Activated CD4-positive, alpha-beta T cell treated with anti-CD3 and anti-CD28 coated beads for 48 hours (primary cell): ENCODE measurements around the gene EDA.
"Not testable (repeated sequence)": the region's sequence is repeated elsewhere in the genome, so short reads cannot be mapped to it uniquely, and the experiment has no call there.

Experiments used
- DNase-seq: peaks from one replicate; pipeline ENCODE4 v3.0.0-alpha.2; 2020

EDA gene

DNA sequence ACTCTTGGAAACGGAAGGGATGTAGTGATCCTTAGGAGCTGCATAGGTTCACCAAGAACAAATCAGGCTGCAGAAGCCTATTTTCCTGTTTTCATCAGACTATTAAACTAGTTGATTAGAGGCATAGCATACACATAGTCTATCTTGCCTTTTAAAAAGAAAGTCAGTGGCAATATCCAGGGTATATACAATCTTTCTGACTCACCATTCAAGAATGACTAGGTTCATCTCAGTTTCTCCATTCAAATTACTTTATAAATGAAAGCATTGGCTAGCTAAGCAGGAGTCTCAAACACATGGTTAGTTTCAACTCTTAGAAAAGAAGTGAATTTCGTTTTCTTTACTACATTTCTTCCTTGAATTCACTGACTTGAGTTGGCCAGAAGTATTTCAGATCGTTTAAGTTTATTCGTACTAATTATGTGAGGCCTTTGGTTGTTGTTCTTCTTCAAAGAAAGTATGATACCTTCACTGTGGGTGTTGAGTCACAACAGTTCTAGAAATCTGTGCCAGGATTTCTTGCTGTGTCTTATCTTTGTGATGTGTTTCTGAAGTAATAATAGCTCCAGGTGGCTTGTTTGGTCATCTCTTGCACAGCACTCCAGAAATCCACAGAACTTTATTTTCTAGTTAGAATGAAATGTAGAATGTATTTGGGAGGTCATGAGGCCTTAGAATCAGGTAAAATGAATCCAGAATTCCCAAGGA is 345.6 kb downstream of the EDA start:
- DNase-seq = no peak

DNA sequence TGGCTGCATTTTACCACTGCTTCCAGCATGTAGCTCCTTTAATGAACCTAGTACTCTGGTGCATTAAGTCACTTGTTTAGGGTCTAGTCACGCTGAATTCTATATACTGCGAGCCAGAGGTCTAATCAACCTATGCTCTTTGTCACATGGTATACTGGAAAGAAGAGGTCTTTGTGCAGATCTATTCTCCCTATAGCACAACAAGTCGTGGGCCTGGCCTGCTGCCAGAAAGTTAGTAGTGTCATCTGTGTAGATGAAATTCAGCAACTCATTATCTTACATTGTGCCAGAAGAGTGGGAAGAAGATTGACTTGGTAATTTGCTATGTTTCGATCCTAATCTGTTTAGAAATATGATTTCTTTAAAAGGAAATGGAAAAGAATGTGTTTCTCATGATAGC is 353.0 kb downstream of the EDA start:
- DNase-seq = no peak

DNA sequence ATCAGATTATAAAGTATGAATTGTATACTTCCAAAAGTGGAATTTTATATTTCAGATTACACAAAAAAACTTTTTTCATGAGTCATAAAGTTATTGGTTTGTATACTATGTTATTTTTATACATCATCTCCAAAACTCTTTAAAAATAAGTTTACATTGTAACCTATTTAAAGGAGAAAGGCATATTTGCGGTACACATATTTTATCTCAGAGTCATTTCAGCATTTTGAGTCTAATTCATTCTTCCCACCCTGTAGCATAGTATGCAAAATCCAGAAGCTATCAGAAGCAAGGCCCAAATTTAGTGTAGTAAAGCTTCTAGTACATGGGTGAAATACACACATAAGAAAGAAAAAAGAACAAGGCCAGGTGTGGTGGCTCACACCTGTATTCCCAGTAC is 353.5 kb downstream of the EDA start:
- no peak for DNase-seq

DNA sequence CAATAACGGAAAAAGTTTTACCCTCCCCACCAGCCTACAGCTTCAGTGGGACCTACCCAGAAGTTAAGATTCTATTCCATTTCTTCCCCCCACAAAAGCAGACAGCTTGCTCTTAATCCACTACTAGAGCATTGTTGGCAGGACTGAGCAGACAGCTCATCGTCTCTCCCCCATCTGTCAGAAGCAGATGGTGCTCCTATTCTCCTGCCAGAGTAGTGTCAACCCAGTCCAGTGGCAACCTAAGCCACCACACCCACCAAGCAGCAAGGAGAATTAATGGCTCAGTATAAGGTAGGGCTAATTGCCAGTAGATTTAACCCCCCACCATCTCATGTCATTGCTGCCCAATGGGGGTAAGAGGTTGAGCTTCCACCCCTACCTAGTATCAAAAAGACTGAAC is 371.8 kb downstream of the EDA start:
- DNase-seq = no peak

DNA sequence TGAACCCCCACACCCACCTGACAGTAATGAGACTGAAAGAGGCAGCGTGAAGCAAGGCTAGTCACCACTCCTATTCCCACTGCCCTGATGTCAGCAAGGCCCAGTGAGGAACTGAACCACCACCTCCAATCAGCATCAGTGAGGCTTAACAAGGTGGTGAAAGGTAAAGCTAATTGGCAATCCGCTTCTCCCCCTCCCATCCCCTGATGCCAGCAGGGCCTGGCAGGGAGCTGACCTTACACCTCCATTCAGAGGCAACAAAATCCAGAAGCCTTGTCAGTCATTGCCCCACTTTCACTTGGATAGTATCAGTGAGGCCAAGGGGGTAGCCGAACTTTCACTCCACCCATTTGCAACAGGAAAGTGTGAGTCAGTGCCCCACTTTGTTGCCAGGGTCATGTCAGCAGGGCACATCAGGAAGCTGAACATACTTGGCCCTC is 373.1 kb downstream of the EDA start:
- DNase-seq = peak; percentile 14

DNA sequence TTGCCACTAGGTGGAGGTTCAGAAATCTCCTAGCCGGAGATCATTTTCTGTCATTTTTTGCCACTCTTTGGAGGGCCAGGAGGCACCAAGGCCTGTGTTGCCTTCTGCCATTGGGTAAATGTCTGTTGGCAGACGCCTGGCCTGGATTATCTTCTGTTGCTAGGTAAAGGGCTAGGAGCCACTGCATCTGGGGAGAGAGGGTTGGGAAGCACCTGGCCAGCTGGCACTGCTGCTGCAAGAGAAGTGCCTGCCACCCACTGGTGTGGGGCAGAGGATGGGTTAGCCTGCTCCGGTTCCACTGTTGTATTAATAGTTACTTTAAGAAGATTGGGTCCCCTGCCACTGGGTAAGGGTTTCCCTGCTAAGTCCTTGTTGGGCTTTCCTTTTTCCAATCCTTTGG is 375.8 kb downstream of the EDA start:
- no peak for DNase-seq

DNA sequence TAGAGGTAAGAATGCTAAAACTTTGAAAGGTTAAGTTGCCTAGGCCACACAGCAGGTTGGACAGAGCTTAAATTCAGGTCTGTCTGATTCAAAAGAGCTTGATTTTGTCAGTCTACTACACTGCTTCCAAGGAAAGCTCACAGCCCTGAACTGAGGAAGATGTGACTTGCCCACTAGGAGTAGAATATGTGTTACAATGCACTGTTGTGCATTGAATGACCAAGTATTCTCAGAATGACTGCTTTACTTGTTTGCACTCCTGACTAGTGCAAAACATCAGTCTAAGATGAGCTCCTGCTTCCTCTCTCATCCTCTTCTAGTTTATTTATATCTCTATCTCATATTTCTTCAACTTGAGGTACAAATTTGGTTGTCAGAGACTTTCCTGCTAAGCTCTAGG is 377.6 kb downstream of the EDA start:
- DNase-seq = no peak

DNA sequence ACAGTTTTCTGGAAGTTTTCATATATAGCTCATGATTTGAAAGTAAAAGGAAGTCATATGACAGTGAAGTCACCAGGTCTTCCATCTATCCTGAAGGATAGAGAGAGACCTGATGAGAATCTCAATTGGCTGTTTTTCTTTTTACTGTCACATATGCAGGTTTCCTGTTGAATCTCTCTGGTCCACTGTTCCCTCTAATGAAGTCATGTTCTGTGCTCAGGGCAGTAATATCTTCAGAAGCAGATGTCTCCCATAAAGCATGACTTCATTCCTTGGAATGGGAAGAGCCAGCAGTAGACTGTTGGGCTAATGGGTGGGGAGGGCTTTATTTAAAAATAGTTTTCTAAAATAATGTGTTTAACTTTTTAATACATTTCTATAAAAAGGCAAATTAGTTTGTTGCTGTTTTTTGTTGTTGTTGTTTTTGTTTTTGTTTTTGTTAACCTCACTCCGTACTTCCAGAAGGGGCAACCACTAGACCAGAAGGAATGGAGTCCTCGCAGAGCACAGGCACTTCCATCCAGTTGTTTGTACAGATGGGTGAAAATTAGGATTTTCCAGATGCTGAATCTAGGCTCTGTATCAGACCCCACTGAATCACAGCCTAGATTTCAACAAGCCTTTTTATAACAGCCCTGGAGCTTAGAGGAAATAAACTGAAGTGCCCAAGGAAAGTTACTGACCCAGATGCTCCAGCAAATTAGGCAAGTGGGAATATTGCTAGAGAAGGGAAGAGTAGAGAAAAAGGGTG is 379.6 kb downstream of the EDA start:
- no peak for DNase-seq

DNA sequence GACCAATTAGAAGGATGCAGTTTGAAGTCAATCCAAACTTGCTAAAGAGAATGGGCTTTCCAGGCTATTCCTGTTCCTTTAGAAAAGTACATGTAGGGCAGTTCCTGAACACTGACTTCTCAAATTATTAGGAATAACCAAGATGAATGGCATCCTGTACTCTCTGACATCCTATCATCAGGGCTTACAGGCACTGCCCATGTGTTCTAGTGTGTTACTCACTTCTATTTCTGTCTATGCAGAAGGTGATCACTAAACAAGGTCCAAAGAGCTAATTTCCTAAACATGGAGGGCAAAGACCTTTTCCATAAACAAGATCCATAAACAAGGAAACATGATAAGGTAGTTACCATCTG is 380.2 kb downstream of the EDA start:
- DNase-seq = no peak

DNA sequence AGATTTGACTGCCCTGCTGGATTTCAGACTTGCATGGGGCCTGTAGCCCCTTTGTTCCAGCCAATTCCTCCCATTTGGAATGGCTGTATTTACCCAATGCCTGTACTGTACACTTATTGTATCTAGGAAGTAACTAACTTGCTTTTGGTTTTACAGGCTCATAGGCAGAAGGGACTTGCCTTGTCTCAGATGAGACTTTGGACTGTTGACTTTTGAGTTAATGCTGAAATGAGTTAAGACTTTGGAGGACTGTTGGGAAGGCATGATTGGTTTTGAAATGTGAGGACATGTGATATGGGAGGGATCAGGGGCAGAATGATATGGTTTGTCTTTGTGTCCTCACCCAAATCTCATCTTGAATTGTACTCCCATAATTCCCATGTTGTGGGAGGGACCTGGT is 382.4 kb downstream of the EDA start:
- not testable (repeated sequence) for DNase-seq

DNA sequence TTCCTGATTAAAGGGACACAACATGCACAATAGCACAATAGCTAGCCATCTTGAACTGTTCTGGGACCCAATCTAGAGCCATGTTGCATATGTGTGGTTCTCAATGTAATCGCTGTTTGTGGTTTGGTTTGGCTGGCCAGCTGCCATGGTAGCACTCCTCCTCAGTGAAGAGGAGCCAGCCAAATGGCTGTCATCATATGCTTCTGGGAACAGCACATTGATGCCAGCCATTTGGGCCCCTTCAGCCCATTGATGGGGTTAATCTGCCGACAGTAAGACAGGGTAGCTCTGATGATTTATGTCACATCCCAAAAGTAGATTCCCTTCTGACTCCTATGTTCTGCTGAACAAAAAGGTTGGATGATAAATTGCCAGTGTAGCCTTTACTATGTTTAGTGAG is 385.4 kb downstream of the EDA start:
- no peak for DNase-seq

DNA sequence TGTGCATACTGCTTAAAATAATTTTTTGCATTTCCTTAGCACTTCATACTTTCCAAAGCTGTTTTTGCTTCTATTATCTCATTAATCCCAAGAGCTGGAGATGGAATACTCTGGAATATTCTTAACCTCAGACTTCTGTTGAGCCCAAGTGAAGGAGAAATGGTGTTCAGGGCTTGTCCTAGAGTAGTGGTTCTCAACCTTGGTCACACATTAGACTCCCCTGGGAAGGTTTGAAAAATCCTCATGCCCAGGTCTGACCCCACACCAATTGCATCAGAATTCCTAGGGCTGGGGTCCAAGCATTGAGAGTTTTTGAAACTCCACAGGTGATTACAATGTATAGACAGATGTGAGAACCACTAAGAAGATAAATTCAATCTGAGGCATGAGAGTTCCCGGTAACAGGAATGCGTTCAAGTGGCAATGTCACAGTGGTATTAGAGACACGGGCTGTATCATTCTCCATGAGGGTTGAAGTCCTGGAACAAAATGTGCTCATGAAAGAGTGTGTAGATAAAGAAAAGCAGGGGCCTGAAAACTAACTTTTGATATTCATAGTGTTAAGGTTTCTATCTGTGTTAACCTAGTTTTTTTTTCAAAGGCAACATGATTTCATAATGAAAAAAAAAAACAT is 385.9 kb downstream of the EDA start:
- no peak for DNase-seq

DNA sequence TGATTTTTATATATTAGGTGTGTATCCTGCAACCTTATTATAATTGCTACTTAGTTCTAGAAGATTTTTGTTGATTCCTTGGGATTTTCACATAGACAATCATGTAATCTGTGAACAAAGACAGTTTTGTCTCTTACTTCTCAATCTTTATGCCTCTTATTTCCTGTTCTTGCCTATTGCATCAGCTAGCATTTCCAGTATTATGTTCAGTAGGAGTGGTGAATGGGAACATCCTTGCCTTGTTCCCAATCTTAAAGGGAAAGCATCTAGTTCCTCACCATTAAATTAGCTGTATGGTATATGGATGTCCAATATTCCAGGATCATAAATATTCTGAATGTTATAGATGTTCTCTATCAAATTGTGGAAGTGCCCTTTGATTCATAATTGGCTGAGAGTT is 392.0 kb downstream of the EDA start:
- DNase-seq = no peak

DNA sequence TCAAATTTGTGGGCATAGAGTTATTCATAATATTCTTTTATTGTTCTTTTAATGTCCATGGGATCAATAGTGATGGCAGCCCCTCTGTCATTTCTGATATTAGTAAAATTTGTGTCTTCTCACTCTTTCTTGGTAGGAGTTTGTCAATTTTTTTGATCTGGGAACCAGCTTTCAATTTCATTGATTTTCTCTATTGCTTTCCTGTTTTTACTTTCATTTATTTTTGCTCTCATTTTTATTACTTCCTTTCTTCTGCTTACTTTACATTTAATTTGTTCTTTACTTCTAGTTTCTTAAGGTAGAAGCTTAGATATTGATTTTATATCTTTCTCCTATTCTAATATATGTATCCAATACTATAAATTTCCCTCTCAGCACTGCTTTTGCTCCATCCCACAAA is 393.1 kb downstream of the EDA start:
- no peak for DNase-seq

DNA sequence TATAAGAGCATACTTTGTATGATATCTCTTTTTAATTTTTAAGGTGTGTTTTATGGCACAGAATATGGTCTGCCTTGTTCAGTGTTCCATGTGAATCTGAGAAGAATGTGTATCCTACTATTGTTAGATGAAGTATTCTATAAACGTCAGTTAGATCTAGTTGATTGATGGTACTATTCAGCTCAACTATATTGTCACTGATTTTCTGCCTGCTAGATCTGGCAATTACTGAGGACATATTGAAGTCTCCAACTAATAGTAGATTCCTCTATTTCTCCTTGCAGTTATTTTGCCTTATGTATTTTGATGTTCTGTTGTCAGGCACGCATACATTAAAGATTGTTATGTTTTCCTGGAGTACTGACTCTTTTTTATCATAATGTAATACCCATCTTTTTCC is 394.1 kb downstream of the EDA start:
- DNase-seq = no peak

DNA sequence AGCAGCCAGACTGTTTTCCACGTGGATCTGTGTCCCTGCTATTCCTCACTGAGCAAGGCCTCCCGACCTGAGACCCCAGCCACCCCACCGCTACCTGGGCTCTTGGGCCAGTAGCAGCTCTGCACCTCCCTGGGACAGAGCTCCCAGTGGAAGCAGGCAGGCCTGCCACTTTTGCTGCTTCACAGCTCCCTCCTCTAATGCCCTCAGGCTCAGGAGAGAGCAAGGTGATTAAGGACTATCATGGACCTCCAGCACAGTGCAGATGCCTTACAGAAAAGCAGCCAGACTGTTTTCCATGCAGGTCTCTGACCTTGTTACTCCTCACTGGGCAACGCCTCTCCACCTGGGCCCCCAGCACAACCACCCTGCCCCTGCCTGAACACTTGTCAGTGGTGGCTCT is 396.8 kb downstream of the EDA start:
- no peak for DNase-seq

DNA sequence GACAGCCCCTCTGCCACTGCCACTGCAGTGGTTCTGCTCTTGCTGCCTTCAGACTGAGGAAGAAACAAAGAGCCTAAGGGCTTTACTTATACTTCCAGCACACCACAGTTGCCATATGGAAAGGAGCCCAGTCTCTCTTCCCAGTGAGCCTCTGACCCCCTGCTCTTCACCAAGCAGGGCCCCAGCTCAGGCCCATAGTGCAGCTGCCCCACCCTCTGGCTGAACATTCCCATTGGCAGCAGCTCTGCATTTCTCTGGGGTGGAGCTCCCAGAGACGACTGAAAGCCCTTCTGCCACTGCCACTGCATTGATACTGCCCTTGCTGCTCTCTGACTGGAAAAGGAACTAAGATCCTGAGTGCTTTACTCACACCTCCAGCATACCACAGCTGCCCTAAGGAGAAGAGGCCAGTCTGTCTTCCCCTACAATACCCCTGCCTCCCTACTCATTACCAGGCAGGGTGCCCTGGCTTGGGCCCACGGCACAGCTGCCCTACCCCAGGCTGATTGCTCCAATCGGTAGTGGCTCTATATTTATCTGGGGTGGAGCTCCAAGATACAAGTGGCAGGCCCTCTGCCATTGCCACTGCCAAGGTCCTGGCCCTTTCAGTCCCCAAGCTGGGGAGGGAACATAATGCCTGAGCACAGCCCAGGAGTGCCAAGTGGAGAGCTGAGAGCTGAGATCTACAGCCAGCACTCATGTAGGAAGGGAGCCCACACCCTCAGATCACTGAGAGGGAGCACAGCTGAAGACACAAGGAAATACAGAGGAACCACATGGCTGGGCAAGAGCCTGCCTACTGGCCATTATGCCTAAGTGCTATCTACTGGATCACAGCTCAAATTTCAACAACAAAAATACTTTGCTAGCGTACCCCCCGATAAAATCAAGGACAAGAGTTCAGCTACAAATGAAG is 397.8 kb downstream of the EDA start:
- DNase-seq = no peak

DNA sequence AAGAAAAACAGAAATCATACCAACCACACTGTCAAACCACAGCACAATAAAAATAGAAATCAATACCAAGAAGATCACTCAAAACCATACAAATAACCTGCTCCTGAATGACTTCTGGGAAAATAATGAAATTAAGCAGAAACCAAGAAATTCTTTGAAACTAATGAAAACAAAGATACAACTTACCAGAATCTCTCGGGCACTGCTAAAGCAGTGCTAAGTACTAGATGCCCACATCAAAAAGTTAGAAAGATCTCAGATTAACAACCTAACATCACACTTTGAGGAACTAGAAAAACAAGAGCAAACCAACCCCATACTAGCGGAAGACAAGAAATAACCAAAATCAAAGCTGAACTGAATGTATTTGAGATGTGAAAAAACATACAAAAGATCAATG is 400.6 kb downstream of the EDA start:
- no peak for DNase-seq

DNA sequence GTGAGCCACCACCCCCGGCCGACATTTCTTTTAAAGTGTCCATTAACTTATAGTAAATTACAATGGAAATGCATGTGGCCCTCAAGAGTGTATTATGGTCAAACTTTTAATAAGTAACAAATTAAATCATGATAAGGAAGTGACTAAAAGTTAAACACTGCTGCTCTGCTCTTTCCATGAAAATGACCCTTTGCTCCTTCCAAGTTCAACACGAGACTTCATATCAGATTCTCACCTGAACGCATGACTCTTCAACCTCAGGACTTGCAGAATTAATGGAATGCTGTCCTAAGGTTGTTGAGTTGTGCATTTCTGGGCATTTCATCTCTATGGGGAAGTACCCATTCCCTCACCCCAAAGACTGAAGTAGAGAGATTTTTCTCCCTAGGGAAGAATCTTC is 406.7 kb downstream of the EDA start:
- DNase-seq = no peak

DNA sequence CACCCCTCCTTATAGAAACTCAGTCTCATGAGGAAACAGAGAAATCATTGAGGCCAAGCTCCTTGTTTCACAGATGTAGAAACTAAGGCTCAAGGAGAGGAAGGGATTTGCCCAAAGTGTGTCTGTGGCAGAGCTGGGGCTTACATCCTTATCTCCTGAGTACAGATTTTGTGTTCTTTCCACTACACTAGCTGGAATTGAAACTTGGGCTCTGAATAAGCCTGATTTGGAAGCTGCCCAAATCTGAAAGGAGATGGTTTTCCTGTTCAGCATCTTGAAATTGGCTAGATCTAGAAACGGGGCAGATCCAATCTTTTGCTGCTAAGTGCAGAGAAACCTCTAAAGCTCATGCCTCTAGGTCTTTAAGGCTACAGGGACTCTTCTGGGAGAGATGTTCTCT is 409.6 kb downstream of the EDA start:
- no peak for DNase-seq

DNA sequence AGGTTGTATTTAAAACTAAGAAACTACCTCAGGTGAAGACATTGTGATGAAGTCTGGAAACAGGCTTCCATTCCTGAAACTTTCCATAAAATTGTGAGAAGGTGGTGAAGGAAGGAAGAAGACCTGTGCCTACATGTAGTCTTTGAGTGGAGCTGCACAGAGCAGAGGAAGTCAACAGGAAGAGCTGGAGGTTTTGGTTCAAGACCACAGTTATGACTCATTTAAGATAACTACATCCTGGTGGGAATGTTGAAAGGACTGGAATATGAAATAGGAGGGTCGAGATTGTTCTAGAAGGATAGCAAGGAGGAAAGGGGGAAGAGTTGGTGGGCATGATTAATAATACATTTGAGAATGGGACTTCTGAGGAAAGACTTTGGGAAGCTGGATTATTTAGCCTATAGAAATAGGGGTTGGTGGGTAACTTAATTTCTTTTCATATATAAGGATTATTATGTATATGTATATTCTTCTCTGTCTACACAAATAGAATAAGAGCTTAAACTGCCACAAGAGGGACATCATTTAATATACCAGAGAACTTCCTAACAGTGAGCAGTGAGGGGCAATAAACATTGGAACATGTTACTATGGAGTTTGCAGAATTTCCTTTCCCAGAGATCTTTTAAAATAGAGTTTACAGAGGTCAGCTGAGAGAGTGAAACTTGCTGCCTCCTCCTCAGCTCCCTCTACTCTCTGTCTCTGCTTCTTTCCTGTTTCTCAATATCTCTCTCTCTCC is 410.4 kb downstream of the EDA start:
- no peak for DNase-seq

DNA sequence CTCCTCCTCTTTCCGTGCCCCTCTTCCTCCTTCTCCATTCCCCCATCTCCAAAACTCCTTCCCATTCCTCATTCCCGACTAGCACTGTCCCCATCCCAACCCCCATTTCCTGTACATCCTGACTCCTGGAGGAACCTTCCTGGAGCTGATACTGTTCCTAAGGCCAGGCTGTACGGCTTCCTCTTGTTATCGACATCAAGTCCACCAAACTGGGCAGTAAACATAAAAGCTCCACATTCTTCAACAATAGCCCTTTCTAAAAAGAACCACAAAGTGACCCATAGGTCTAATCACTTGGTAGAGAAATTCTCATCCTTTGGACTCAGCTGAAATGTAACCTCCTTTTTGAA is 410.9 kb downstream of the EDA start:
- no peak for DNase-seq

DNA sequence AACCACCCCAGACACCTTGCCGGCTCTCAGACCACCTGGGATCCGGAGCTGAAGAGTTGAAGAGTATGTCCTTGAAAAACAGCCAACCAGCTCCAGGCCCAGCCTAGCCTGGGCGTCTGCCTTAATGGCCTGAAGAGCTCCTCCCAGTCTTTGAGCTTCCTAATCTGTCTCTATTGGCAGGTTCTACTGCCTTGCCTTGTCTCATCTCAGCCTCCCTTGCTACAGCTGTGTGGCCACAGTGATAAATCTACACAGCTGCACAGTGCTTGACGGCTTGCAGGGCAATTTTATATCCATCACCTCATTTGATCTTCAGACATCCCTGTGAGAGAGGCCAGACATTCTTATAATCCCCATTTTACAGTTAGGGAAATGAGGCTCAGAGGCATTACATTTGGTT is 413.9 kb downstream of the EDA start:
- no peak for DNase-seq
